VCaP (cell line): ENCODE data around the gene SHANK1.

Source experiments
- H3K27ac ChIP-seq: fragments of 450-650 bp; 2 replicates; pipeline ENCODE4 v1.5.1; 2017
- CTCF ChIP-seq: fragments of 450-650 bp; conservative IDR thresholded peaks from 2 replicates; pipeline ENCODE4 v1.5.1; 2017; ENCODE audit warnings: mild to moderate bottlenecking, moderate library complexity

Gene SHANK1

DNA sequence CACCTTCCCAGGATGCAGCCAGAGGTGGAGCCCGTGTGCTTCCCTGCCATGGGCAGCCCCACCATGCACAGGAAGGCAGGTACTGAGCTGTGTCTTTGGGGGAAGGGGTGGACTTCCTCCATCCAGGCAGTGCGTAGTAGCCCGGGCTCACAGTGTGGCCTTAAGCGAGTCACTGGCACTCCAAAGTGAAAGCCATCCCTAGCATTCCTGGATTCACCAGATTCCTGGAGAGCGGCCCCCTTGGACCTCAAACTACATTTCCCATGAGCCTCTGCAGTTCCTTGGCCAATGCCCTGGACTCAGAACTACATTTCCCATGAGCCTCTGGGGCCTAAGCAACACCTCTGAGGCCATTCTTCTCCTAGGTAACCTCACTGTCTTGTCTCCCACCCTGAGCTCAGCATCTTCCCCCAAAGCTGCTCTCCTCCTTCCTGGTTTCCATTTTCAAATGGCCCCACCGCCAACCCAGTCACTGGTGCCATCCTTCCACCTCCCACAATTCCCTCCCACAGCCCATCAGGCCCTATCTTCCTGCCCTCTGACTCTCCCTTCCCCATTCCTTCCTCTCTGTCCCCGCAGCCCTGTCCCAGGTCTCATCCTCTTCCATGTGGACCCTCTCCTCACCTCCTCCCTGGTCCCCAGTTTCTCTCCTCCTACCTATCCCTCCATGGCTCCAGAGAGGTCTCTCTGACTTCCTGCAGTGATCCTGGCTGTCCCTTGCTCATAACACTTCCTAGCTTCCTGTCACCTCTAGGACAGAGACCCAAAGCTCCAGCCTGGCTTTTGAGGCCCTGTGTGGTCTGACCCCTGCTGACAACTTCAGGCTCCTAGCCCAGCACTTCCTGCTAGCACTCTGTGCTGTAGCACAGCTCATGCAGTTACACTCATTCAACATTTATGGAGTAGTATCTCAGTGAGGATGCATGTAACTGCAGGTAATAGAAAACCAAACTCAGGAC lies 69.9 kb downstream of the SHANK1 start, which contains the start of gene C19orf81:
C19orf81 (plus strand) TSS at position 13 of the 959 bp plus-strand sequence; CDS start at position 13, 0 bp downstream.
- no peak within 1 kb of the TSS for H3K27ac ChIP-seq
- TF ChIP-seq CTCF: no peak

DNA sequence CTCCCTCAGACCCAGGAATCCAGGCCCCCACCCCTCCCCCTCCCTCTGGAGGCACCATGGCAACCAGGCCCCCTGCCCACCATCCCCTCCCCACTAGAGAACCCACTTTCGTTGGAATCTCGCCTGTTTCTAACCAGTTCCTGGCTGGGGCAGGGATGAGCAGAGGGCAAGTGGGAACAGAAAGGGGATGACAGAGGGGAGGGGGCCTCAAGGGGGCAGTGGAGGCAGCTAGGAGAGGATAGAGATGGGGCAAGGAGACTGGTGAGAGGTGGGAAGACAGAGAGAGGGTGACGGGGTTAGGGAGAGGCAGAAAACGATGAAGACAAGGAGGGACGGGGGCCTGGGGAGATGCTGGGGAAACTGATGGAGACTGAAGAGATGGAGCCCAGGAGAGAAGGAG lies 70.9 kb downstream of the SHANK1 start:
- no peak for TF ChIP-seq CTCF

DNA sequence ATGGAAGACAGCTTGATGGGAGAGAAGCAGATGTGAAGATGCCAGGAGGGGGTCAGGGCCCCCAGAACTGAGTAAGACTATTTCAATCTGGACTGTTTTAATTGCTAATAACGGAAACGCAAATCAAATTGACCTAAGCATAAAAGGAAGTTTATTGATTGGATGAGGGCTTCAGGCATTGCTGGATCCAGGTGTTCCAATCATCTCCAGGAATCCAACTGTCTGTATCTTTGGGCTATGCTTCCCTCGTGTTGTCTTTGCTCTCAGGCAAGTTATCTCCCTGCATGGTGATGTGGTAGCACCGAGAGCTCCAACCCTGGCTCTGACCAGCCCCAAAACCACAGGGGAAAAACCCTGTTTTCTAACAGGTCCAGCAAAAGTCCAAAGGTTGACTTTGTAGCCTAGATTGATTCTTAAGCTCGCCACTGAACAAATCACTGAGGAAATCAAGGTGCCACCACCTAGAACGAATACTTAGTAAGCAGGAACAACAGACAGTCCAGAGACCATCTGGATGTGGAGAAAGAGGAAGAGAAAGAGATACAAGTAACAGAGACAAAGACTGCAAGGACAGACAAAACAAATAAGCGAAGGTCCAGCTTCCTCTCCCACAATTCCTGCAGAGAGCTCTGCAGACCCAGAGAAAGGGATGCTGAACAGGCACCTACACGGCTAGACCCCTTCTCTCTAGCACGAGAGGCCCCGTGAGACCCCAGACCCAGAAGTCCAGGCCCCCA lies 71.6 kb downstream of the SHANK1 start:
- no peak for TF ChIP-seq CTCF
- no peak overlapping the region for H3K27ac ChIP-seq

More for the DNA sequence above, 70.9 kb downstream of the SHANK1 start:
- no peak overlapping the region for H3K27ac ChIP-seq

- no peak for TF ChIP-seq CTCF
- no peak overlapping the region for H3K27ac ChIP-seq
These were observed 73.4 kb downstream of the SHANK1 start for GRCh38 chr19:50646074-50646807.

DNA sequence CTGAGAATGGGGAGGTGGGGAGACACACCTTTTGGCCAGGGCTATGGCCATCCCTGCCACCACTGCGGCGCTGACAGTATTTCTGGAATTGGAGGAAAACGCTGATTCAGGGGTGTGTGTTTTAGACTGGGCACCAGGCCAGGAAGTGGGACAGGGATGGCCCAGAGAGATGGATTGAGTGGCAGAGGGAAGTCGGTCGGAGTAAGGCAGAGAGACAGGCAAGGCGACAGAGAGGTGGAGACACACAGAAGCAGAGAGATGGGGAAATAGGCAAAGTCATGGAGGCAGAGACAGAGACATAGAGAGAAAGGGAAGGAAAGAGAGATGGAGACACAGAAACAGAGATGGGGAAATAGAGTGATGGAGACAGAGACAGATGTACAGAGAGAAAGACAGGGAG lies 74.5 kb downstream of the SHANK1 start:
- no peak overlapping the region for H3K27ac ChIP-seq
- no peak for TF ChIP-seq CTCF

GRCh38 chr19:50644315-50644915 lies 75.2 kb downstream of the SHANK1 start:
- H3K27ac ChIP-seq: no peak overlapping the region
- TF ChIP-seq CTCF: no peak
